ENCODE results near the gene IFNL3. TPM values are rescaled to one million over a fixed set of nuclear protein-coding genes. Genes with fewer than 3 reads are reported as not detected.
"Not testable (repeated sequence)": the region's sequence is repeated elsewhere in the genome, so short reads cannot be mapped to it uniquely, and the experiment has no call there.

The IFNL3 gene
- total RNA-seq, 2 experiments from 2014 or later = not detected

DNA sequence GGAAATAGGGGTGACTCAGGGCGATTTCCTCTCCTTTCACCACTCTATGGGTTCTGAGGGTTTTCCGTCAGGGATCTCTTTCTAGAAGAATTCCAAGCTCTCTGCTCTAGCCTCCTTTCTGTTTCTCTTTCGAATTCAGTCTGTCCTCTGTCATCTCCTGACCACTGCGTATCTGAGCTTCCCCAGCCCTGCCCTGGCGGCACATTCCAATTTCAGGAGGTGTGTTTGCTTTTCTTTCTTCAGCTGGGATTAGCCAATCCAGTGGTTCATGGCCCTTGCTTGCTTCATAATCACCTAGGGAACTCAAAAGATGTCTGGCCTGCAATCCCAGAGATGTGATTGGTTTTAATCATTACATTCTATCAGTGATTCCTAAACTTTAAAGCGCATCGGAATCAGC is 32.8 kb upstream of the IFNL3 start:
- H3K4me3 Mint-ChIP-seq = no peak overlapping the region
- H3K9me3 Mint-ChIP-seq = peaks cover 5% of the 10 kb centered on the region
- CTCF ChIA-PET = no interaction called here
- peaks cover 12% of the 10 kb centered on the region for H3K27me3 Mint-ChIP-seq
- Histone ChIP-seq H3K27me3 (ENCODE audit: control insufficient read depth in 1 of 2, insufficient read depth in 2 of 2, low read length in 2 of 2) (no peaks in the 10 kb centered on the region), H3K4me1 (ENCODE audit: insufficient read depth, low read length) (no peaks in the 10 kb centered on the region), H3K36me3 (ENCODE audit: insufficient read depth, low read length) (no peaks in the 10 kb centered on the region), H3K9me3 (ENCODE audit: control insufficient read depth in 1 of 2, insufficient read depth in 1 of 2, low read length in 2 of 2) (peaks cover 0 to 3% of the 10 kb centered on the region in 2 experiments), H3K4me3 (ENCODE audit: low read length) (no peak overlapping the region), H3K27ac (ENCODE audit: low read depth in 1 of 2, low read length in 2 of 2) (no peak overlapping the region)
- no peak for DNase-seq
- H3K36me3 Mint-ChIP-seq (ENCODE audit: low read depth) = no peaks in the 10 kb centered on the region
- ATAC-seq (ENCODE audit: poor library complexity) = no peak
- no peaks in the 10 kb centered on the region for H3K4me1 Mint-ChIP-seq (ENCODE audit: low read depth)
- H3K27ac Mint-ChIP-seq = no peak overlapping the region
- intact Hi-C loops (cut with DNase I, micrococcal nuclease) = no loop called here
- POLR2A ChIA-PET = no interaction called here
- TF ChIP-seq, protein P1, sequence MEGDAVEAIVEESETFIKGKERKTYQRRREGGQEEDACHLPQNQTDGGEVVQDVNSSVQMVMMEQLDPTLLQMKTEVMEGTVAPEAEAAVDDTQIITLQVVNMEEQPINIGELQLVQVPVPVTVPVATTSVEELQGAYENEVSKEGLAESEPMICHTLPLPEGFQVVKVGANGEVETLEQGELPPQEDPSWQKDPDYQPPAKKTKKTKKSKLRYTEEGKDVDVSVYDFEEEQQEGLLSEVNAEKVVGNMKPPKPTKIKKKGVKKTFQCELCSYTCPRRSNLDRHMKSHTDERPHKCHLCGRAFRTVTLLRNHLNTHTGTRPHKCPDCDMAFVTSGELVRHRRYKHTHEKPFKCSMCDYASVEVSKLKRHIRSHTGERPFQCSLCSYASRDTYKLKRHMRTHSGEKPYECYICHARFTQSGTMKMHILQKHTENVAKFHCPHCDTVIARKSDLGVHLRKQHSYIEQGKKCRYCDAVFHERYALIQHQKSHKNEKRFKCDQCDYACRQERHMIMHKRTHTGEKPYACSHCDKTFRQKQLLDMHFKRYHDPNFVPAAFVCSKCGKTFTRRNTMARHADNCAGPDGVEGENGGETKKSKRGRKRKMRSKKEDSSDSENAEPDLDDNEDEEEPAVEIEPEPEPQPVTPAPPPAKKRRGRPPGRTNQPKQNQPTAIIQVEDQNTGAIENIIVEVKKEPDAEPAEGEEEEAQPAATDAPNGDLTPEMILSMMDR (IDR thresholded peaks at IDR 0.05) = no peak

- no peak for ATAC-seq (ENCODE audit: poor library complexity)
- H3K4me1 Mint-ChIP-seq (ENCODE audit: low read depth) = no peaks in the 10 kb centered on the region
- Histone ChIP-seq H3K9me3 (ENCODE audit: control insufficient read depth in 1 of 2, insufficient read depth in 1 of 2, low read length in 2 of 2) (no peaks in the 10 kb centered on the region), H3K27me3 (ENCODE audit: control insufficient read depth in 1 of 2, insufficient read depth in 2 of 2, low read length in 2 of 2) (no peaks in the 10 kb centered on the region), H3K36me3 (ENCODE audit: insufficient read depth, low read length) (no peaks in the 10 kb centered on the region), H3K4me1 (ENCODE audit: insufficient read depth, low read length) (no peaks in the 10 kb centered on the region), H3K4me3 (ENCODE audit: low read length) (no peak overlapping the region), H3K27ac (ENCODE audit: low read depth in 1 of 2, low read length in 2 of 2) (no peak overlapping the region)
- no peak overlapping the region for H3K27ac Mint-ChIP-seq
- no peak overlapping the region for H3K4me3 Mint-ChIP-seq
- DNase-seq = no peak
- TF ChIP-seq, protein P1 (IDR thresholded peaks at IDR 0.05) = no peak
- peaks cover 1% of the 10 kb centered on the region for H3K9me3 Mint-ChIP-seq
- POLR2A ChIA-PET = no interaction called here
- H3K36me3 Mint-ChIP-seq (ENCODE audit: low read depth) = no peaks in the 10 kb centered on the region
- peaks cover 7% of the 10 kb centered on the region for H3K27me3 Mint-ChIP-seq
- CTCF ChIA-PET = no interaction called here
- intact Hi-C loops (cut with DNase I, micrococcal nuclease) = no loop called here
These were observed 31.9 kb upstream of the IFNL3 start for GRCh38 chr19:39276740-39277139.

DNA sequence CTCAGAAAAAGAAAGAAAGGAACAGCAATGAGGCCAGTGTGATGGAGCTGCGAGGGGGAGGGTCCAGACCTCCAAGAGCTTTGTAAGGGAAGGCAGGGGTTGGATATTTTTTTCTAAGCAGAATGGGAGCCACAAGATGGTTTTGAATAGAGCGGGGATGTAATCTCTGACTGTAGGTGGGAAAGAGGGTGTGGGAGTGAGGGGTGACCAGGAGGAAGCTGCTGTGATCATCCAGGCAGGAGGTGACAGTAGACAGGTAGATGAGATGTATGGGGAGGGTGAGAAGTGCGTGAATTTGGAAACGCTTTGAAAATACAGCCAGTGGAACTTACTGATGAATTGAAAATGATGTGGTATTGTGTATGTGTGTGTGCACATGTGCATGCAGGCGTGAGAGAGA is 30.8 kb upstream of the IFNL3 start:
- POLR2A ChIA-PET = no interaction called here
- H3K4me1 Mint-ChIP-seq (ENCODE audit: low read depth) = no peaks in the 10 kb centered on the region
- H3K36me3 ChIP-seq (ENCODE audit: insufficient read depth, low read length) = no peaks in the 10 kb centered on the region
- H3K9me3 Mint-ChIP-seq = no peaks in the 10 kb centered on the region
- ATAC-seq (ENCODE audit: poor library complexity) (no peak), DNase-seq (no peak)
- intact Hi-C loops (cut with DNase I, micrococcal nuclease) = no loop called here
- no peaks in the 10 kb centered on the region for H3K9me3 ChIP-seq (ENCODE audit: control insufficient read depth in 1 of 2, insufficient read depth in 1 of 2, low read length in 2 of 2)
- TF ChIP-seq, protein P1 (IDR thresholded peaks at IDR 0.05) = no peak
- no peak overlapping the region for H3K4me3 ChIP-seq (ENCODE audit: low read length)
- H3K27ac ChIP-seq (ENCODE audit: low read depth in 1 of 2, low read length in 2 of 2) = no peak overlapping the region
- H3K27me3 Mint-ChIP-seq = peaks cover 11% of the 10 kb centered on the region
- H3K27me3 ChIP-seq (ENCODE audit: control insufficient read depth in 1 of 2, insufficient read depth in 2 of 2, low read length in 2 of 2) = no peaks in the 10 kb centered on the region
- H3K36me3 Mint-ChIP-seq (ENCODE audit: low read depth) = no peaks in the 10 kb centered on the region
- CTCF ChIA-PET = no interaction called here
- no peaks in the 10 kb centered on the region for H3K4me1 ChIP-seq (ENCODE audit: insufficient read depth, low read length)
- no peak overlapping the region for H3K27ac Mint-ChIP-seq
- no peak overlapping the region for H3K4me3 Mint-ChIP-seq

DNA sequence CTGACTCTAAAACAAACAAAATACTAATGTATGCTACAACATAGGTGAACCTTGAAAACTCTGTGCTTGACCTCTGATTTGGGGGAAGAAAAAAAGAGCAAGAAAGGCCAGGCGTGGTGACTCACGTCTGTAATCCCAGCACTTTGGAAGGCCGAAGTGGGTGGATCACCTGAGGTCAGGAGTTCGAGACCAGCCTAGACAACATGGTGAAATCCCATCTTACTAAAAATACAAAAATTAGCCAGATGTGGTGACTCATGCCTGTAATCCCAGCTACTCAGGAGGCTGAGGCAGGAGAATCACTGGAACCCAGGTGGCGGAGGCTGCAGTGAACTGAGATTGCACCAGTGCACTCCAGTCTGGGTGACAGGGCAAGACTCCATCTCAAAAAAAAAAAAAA is 29.1 kb upstream of the IFNL3 start:
- ATAC-seq (ENCODE audit: poor library complexity); H3K4me3 ChIP-seq (ENCODE audit: low read length); intact Hi-C loops (cut with DNase I, micrococcal nuclease); DNase-seq; H3K36me3 ChIP-seq (ENCODE audit: insufficient read depth, low read length); CTCF ChIA-PET; H3K4me1 Mint-ChIP-seq (ENCODE audit: low read depth); H3K27me3 ChIP-seq (ENCODE audit: control insufficient read depth in 1 of 2, insufficient read depth in 2 of 2, low read length in 2 of 2); H3K27ac ChIP-seq (ENCODE audit: low read depth in 1 of 2, low read length in 2 of 2); H3K9me3 ChIP-seq (ENCODE audit: control insufficient read depth in 1 of 2, insufficient read depth in 1 of 2, low read length in 2 of 2); H3K4me3 Mint-ChIP-seq; H3K36me3 Mint-ChIP-seq (ENCODE audit: low read depth); H3K27ac Mint-ChIP-seq; H3K4me1 ChIP-seq (ENCODE audit: insufficient read depth, low read length); H3K9me3 Mint-ChIP-seq: not testable (repeated sequence)
- peaks cover 15% of the 10 kb centered on the region for H3K27me3 Mint-ChIP-seq
- POLR2A ChIA-PET = interaction anchor here (0.6 kb wide), 1 partner anchor 862 kb away, joined by 3 read pairs; no protein-coding TSS in a partner anchor
